Neural crest cell (in vitro differentiated cells): ENCODE measurements around the gene PRKCB. TPM values are rescaled to one million over a fixed set of nuclear protein-coding genes. Genes with fewer than 3 reads are reported as not detected.

Source experiments
- DNase-seq: peaks from one replicate; pipeline ENCODE4 v3.0.0; 2021; ENCODE audit warnings: low read depth, mixed read lengths, low spot score
- H3K27ac Mint-ChIP-seq: one replicate; pipeline ENCODE4 v1.8.0; 2021; ENCODE audit warnings: mild to moderate bottlenecking, mixed read lengths; ENCODE audit not compliant: unreplicated experiment
- H3K27me3 Mint-ChIP-seq: 2 replicates; pipeline ENCODE4 v1.8.0; 2021; ENCODE audit warnings: low read depth, mild to moderate bottlenecking, mixed read lengths
- H3K36me3 Mint-ChIP-seq: 2 replicates; pipeline ENCODE4 v1.8.0; 2021; ENCODE audit warnings: low read depth, mild to moderate bottlenecking, mixed read lengths
- H3K4me1 Mint-ChIP-seq: 2 replicates; pipeline ENCODE4 v1.8.0; 2021; ENCODE audit warnings: mixed read lengths
- H3K4me3 Mint-ChIP-seq: one replicate; pipeline ENCODE4 v1.8.0; 2021; ENCODE audit warnings: mild to moderate bottlenecking, mixed read lengths
- H3K9me3 Mint-ChIP-seq: 2 replicates; pipeline ENCODE4 v1.8.0; 2021; ENCODE audit warnings: mixed read lengths
- CTCF ChIP-seq: fragments of 200-600 bp; sonication (generic); conservative IDR thresholded peaks from 2 replicates; pipeline ENCODE4 v1.5.0; 2021; ENCODE audit warnings: antibody characterized with exemption, mild to moderate bottlenecking
- total RNA-seq: library from RNA; stranded (reverse); gene quantifications from 2 replicates; pipeline ENCODE4 v1.2.1, GENCODE V29; 2021

The PRKCB gene
- total RNA-seq, 1 donor from 2014 or later: 0.77 TPM

- TF ChIP-seq CTCF: no peak
- Mint-ChIP-seq H3K36me3 (no peaks in the 10 kb centered on the region), H3K27me3 (peaks cover 47% of the 10 kb centered on the region), H3K9me3 (peaks cover 14% of the 10 kb centered on the region), H3K4me1 (peaks cover 7% of the 10 kb centered on the region), H3K27ac (no peak overlapping the region), H3K4me3 (no peak overlapping the region)
- DNase-seq: no peak
Measured at GRCh38 chr16:23852794-23853562, 17.2 kb downstream of the PRKCB start.

DNA sequence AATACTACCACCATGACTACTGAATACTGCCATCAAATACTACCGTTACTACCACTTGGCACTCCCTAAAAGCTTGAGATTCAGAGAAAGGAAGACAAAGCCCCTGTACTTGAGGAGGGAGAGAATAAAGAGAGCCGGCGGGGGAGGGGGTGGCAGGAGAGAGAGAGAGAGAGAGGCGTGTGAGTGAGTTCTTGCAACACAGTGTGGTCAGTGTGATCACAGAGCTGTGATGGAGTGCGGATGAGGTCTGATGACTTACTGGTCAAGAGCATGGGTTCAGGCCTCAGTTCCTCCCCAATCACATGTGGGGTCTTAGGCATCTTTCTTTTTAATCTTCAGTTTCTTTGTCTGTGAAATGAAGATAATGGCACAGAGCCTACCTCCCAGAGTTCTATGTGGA is 19.2 kb downstream of the PRKCB start:
- Mint-ChIP-seq H3K4me1 (peaks cover 7% of the 10 kb centered on the region), H3K4me3 (no peak overlapping the region), H3K27ac (no peak overlapping the region), H3K27me3 (peaks cover 48% of the 10 kb centered on the region), H3K36me3 (no peaks in the 10 kb centered on the region), H3K9me3 (peaks cover 14% of the 10 kb centered on the region)
- no peak for TF ChIP-seq CTCF
- DNase-seq: no peak

- Mint-ChIP-seq H3K27ac (no peak overlapping the region), H3K27me3 (peaks cover 50% of the 10 kb centered on the region), H3K36me3 (no peaks in the 10 kb centered on the region), H3K4me3 (no peak overlapping the region), H3K4me1 (peaks cover 7% of the 10 kb centered on the region), H3K9me3 (peaks cover 11% of the 10 kb centered on the region)
- no peak for TF ChIP-seq CTCF
- no peak for DNase-seq
Measured at GRCh38 chr16:23856251-23856709, 20.5 kb downstream of the PRKCB start.

DNA sequence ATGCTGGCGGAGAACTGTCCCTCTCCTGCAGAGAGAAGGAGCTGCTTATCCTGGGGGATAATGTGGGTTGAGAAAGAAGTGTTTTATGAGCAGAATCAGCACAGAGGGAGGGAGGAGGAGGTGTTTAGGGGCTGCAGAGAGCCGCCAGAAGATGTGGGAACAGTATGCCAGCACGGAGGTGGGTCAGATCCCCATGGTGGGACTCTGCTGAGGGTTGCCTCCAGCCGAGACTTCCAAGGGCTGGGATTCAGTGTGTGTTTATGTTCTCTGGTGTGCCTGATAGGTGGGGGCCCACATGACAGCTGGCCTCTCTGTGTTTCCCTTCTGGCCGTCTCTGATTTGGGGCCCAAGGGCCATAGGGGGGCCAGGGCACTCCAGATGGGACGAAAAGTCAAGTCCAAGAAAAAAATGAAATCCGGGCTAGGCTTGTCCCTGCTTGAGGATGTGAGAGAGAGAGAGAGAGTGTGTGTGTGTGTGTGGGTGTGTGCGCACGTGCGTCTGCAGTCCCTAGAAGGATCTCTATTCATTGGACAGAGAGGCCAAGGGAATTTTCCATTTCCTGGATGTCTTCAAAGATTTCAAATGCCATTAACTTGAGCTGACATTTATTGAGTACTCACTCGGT is 21.6 kb downstream of the PRKCB start:
- Mint-ChIP-seq H3K9me3 (peaks cover 6% of the 10 kb centered on the region), H3K27ac (no peak overlapping the region), H3K36me3 (no peaks in the 10 kb centered on the region), H3K27me3 (peaks cover 51% of the 10 kb centered on the region), H3K4me3 (no peak overlapping the region), H3K4me1 (peaks cover 7% of the 10 kb centered on the region)
- DNase-seq: no peak
- no peak for TF ChIP-seq CTCF

- no peak for TF ChIP-seq CTCF
- H3K27me3 Mint-ChIP-seq: peaks cover 47% of the 10 kb centered on the region
- H3K36me3 Mint-ChIP-seq: no peaks in the 10 kb centered on the region
- no peak for DNase-seq
- no peak overlapping the region for H3K4me3 Mint-ChIP-seq
- H3K9me3 Mint-ChIP-seq: peaks cover 4% of the 10 kb centered on the region
- peaks cover 7% of the 10 kb centered on the region for H3K4me1 Mint-ChIP-seq
- H3K27ac Mint-ChIP-seq: no peak overlapping the region
Measured at GRCh38 chr16:23857881-23858269, 22.1 kb downstream of the PRKCB start.
